HG03159 (cell line): ENCODE measurements around the gene PDE11A.

ENCODE experiments used
- ATAC-seq: cut with Tn5 transposase; IDR thresholded peaks from one replicate; pipeline ENCODE4 v1.9.1; 2021; ENCODE audit warnings: mild to moderate bottlenecking, moderate library complexity; ENCODE audit not compliant: unreplicated experiment

The PDE11A gene

DNA sequence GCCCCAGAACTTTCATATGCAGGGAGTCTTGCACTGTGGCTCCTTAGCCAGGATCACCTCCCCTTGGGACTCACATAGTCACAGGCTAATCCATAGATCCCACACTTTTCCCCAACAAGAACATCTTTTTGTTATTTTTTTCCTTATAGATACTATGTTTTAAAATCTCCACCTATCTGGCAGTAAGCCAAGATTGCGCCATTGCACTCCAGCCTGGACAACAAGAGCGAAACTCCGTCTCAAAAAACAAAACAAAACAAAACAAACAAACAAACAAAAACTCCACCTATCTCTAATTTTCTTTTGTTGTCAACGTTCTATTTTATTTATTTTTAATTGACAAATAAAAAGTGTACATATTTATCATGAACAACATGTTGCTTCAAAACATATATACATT is 141.7 kb downstream of the PDE11A start:
- ATAC-seq = no peak

DNA sequence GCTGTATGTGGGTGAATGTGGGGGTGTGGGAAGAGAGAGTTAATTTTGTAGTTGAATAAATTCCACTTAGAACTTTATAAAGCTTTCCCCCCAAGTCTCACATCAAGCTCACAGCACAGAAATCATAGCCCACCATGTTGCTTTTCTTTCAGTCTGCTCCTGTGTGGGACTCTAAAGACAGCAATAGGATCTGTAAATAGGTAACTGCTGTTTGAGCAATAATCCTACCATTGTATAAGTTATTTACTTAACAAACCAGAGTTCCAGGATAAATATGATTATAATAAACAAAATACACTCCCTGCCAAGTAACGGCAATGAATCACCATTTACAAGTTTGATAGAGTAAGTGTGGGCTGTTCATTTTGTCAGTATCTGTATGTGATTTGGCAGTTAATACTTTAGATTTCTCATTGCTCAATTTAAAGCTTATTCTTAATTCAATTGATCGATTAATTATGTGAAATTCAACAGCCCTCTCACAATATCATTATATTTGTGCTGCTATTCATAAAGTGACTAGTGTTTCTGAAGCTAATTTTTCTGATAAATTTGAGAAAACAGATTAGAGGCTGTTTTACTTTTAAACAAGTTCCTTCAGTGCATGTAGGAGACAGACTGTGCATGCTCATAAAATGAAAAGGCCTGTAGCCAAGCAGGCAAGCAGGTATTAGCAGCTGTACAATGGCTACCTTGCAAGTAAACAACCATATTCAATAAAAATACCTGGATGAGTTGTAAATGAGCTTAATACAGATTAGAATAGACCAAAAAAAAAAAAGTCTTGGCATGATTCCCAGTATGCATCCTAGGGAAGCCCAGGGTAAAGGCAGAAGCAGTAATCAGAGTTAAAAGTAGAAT is 142.7 kb downstream of the PDE11A start:
- no peak for ATAC-seq

DNA sequence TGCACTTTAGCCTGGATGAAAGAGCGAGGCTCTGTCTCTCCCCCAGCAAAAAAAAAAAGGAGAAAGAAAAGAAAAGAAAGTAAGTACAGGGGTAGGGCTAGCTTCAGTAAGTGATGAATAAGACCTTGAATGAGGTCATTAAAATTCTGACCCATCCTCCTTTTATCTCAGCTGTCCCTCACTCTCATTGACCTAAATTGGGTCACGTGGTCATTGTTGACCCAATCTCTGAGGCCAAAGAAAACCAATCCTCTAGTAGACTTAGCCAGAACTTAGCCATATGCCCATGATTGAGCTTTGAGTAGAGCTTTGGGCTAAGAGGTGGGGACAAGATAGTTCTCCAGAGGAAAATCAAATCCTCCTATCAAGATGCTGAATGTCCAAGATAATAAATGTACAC is 149.3 kb downstream of the PDE11A start:
- ATAC-seq = no peak

DNA sequence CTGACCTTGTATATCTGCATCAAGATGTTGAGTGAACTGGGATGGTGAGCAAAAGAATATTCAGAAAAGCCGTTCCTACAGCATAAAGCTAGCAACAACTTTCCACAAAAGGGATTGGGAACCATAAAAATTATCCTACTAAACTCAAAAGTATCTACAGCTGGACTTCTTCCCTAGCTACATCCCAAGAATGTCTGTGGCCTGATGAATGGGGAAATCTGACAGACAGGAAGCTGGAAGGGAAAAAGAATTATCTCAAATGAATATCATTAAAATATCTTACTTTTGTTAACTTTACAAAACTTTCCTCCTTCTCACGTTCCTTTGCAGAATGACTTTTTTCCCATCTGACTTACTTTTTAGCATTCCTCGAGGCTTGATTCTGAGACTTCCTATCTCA is 150.9 kb downstream of the PDE11A start:
- ATAC-seq = no peak

DNA sequence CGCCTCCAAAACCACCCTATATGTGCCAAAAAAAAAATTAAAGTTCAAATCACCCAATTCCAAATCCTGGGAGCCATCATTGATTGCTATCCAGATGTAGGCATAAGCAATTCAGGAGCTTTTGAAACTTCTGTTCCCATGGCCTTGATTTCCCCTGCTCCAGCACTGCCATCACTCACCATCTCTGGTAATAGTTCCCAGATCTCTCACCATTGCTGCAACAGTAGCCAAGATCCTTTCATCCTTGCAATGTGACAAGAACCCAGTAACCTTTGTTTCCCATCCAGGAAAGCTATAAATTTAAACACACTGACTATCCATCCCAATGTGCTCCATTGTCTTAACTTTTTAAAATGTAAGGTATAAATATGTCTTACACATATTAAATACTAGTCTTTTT is 155.4 kb downstream of the PDE11A start:
- ATAC-seq = no peak

GRCh38 chr2:177916342-177916741 is 156.2 kb downstream of the PDE11A start:
- no peak for ATAC-seq

- no peak for ATAC-seq
Measured at GRCh38 chr2:177914247-177914646, 158.3 kb downstream of the PDE11A start.

GRCh38 chr2:177909962-177910361 is 162.6 kb downstream of the PDE11A start:
- no peak for ATAC-seq

- ATAC-seq = no peak
Measured at GRCh38 chr2:177908824-177909223, 163.8 kb downstream of the PDE11A start.

GRCh38 chr2:177908182-177908581 is 164.4 kb downstream of the PDE11A start:
- ATAC-seq = no peak

DNA sequence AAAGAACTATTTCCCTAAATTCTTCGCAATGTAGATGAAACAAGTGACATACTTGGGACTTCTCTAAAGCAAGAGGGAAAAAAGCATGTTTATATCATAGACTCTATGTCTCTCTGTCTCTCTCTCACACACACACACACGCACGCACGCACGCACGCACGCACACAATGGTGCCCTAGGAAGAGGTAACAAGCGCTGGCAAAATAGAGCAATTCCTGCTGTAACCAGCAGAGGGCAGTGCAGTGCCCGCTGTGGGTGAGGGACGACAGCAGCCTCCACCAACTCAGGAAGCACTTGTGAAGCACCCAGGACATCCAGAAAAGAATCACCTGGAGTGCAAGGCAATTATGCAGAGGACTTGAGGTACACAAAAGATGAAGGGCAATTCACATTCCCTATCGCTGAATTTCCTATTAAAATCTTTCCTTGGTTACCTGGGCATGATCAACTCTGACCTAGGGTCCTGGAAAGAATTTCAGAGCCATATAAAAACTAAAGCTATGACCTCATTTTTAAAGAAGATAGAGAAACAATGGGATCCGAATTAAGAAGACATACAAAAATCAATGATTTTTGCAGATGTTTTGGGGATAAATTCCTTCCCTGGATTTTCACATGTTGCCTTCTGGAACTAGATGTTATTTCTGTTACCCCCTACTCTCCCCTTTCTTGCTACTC is 166.4 kb downstream of the PDE11A start:
- peak; percentile 96 for ATAC-seq

- no peak for ATAC-seq
Measured at GRCh38 chr2:177905640-177906039, 166.9 kb downstream of the PDE11A start.

DNA sequence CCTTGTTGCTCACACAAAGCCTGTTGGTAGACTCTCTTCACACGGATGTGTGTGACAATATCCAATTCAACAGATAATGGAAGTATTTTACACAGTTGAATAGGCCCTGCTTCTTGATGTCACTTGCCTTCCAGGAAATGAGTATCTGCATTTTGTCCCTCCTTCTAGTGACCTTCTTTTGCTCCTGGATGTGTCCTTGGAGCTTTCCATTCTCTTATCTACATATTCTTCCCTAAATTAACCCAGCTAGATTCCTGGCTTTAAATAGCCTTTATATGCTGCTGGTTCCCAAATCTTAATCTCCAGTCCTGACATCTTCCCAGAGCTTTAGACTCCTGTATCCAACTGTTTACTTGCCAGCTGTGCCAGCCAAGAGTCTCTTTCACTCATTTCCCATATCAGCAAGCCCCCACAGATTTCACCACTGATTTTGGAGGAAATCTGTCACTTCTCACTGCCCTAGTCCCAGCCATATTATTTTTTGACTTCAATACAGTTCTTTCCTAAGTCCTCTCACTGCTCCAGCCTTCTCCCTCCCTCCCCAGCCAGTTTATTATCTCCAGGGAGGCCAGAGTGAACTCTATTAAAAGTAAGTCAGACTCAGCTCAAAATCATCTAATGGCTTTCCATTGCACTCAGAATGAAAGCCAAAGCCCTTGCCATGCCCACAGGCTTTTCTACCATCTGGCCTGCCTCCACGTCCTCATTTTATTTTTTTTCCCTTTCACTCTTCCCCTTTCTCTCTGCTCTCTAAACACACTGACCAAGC is 170.0 kb downstream of the PDE11A start:
- ATAC-seq = no peak

DNA sequence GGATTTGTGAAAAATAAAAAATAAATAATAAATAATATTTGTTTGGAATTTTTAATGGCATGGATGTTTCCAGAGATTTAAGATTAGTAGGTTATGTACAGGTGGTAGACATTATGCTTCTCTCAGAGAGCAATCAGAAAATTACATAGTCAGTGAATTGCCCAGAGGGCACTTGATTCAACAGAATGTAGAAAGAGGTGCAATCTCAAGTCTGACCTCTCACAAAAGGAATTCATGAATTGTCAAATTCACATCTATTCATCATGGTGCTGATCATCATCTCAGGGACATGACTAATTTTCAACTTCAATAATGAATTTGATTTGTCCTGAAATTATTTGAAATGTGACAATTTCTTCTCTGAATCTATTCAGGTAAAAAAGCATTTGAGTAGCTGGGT is 172.5 kb downstream of the PDE11A start:
- ATAC-seq = no peak

- no peak for ATAC-seq
Measured at GRCh38 chr2:177897278-177897677, 175.3 kb downstream of the PDE11A start.

DNA sequence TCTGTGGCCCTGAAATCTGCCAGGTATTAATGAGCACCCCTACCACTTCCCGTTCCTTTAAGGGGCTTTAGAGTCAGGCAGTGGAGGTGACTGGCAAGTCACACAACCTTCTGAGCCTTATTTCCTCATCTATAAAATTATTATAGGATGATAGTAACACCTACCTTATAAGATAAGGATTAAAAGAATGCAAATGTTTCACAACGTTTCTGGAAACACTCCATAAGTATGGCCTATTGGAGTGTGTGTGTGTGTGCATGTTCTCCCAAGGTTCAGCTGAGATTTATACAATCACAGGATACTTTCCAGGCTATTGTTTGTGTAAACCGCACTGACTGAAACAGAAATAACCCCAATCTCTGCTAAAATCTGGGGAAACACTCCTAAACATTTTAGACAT is 176.0 kb downstream of the PDE11A start:
- no peak for ATAC-seq

- no peak for ATAC-seq
Measured at GRCh38 chr2:177894546-177894945, 178.0 kb downstream of the PDE11A start.

DNA sequence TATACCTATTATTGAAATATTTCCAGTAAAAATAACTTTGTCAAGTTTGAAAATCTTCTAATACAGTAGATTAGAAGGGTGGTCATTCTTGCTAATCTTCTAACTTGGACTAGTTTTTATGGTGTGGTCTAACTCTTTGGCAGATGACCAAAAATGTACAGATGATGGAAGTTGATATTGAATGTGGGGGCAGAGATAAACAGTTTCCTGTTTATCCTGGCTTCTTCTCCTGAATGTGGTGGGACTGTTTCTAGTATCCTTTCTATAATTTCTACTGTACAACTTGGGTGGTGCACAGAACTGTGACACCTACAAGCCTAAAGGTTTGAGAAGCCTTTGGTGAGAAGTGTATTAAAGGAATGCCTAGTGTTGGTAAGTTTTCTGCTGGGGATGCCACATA is 178.7 kb downstream of the PDE11A start:
- no peak for ATAC-seq

DNA sequence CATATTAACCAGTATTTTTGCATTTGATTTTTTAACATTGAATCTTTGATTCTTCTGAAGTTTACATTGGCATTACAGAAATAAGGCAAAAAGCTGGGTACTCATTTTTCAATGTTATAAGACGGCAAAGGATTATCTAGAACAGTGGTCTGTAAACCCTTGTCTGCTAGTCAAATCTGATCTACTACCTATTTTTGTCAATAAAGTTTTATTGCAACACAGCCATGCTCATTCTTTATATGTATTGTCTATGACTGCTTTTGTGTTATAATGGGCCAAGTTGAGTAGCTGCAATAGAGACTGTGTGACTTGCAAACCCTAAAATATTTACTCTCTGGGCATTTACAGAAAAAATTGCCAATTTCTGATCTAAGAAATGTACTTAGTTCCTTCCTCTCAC is 181.0 kb downstream of the PDE11A start:
- no peak for ATAC-seq

- ATAC-seq = no peak
Measured at GRCh38 chr2:177889818-177890460, 182.6 kb downstream of the PDE11A start.

DNA sequence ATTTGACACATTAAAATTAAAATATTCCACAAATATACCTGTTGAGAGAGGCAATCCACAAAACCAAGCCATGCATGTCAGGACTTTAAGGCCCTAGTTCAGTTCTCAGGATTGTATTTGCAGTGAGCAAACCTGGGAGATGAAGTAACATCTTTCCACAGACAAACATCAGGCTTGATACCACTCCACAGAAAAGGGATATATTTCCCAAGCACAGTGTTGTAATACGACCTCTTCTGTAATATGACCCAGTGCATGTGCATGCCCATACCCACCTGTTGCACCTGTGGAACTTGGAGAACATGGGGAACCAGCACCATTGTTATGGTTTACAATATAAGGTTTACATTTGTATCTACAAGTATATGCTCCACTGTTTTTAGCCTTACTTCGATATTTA is 184.0 kb downstream of the PDE11A start:
- ATAC-seq = no peak
